ENCODE data around the gene MARCHF6.
"Not testable (repeated sequence)": the region's sequence is repeated elsewhere in the genome, so short reads cannot be mapped to it uniquely, and the experiment has no call there.

MARCHF6 gene

GRCh38 chr5:10387690-10388089 lies 34.2 kb downstream of the MARCHF6 start:
- no peak for DNase-seq

DNA sequence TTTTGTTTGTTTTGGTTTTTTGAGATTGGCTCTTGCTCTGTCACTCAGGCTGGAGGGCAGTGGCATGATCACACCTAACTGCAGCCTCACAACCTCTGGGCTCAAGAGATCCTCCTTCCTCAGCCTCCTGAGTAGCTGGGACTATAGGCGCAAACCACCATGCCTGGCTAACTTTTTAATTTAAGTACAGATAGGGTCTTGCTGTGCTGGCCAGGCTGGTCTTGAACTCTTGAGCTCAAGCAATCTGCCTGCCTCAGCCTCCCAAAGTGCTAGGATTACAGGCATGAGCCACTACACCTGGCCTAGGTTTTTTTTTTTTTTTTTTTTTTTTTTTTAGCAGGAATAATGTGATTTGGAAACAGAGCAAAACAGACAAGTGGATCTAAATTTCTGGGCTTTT lies 37.6 kb downstream of the MARCHF6 start:
- DNase-seq, result no peak

- DNase-seq, result not testable (repeated sequence)
Measured at GRCh38 chr5:10392567-10393328, 39.3 kb downstream of the MARCHF6 start.

DNA sequence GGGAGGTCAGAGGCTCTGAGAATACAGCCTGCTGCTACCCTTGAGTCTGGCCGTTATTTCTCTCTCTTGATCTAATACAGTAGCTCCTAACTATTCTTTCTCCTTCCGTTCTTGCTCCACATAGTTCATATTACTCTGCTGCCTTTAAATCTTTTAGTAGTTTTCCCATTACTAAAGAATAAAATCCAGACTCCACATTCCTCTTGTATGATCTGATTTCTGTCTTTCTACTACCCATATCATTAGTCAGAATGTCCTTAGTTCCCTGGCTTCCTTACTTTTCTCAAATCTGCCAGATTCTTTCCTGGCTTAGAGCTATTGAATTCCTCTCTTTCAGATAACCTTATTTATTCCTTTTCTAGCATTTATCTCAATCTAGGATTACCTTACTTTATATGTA lies 40.0 kb downstream of the MARCHF6 start:
- DNase-seq, result no peak

- no peak for DNase-seq
Measured at GRCh38 chr5:10396552-10396951, 43.1 kb downstream of the MARCHF6 start.

DNA sequence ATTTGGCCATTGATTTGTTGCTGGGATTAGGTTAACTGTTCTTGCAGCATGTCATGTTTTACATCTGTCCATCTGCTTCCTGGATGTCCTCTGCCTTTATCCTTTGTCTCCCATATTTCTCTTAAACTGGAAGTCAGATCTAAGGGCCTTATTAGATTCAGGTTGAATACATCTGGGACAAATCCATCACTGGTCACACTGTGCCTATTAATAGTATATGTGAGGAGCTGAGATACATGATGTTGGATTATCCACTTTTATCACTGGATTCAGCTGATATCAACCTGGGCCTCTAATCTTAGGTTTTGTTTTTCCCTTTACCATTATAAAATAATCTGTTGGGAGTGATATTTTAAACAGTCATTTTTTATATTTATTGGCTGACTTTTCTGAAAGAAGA lies 46.3 kb downstream of the MARCHF6 start:
- no peak for DNase-seq

GRCh38 chr5:10400411-10400810 lies 46.9 kb downstream of the MARCHF6 start:
- DNase-seq, result no peak

DNA sequence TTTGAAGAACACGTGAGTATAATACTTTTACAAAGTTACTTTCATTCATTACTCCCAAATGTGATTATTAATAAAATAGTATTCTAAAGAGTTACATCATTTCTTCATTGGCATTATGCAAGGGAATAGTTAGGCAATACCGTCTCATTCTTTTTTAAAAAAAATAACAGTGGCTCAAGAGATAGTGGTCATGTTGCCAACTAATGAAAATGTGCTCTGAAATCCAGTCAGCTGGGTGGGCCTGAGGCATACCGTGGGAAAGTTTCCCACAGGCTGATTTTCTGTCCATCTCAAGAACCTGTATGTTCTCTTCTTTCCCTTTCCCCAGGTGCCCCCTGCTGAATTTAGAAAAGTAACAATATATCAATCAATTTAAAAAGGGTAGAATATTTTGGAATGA lies 47.3 kb downstream of the MARCHF6 start:
- no peak for DNase-seq

DNA sequence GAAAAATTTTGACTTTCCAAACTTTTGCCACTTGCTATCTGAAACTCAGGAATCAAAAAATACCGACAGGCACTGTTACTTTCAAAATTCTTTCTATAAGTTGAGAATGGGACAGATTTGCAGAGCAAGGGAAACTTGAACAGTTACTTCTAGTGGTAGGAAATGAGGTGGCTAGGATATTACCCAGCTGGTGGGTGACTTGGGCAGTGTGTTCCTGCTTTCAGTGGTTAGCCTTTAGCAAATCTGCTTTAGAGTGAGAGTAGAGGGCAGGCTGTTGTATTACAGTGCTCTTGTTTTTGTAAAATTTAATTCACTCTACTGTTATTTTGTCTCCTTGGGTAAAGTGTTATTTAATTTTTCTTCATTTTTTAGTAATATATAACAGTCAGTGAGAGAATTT lies 48.0 kb downstream of the MARCHF6 start:
- no peak for DNase-seq
